AG04450 (cell line): ENCODE measurements around the gene CAGE1. TPM values are rescaled to one million over a fixed set of nuclear protein-coding genes. Genes with fewer than 3 reads are reported as not detected.

ENCODE experiments used
- CTCF ChIA-PET: fragments of 300-600, 350-600 bp; formaldehyde crosslinking; extraction: SDS; loops from one replicate; lab custom pipeline; 2022; ENCODE audit warnings: antibody characterized with exemption, inconsistent platforms; lab: Charles Lee
- POLR2A ChIA-PET: fragments of 350-600 bp; formaldehyde crosslinking; extraction: SDS; loops from one replicate; lab custom pipeline; 2021; ENCODE audit warnings: antibody characterized with exemption, inconsistent platforms; lab: Yijun Ruan, JAX
- DNase-seq: peaks from one replicate; pipeline ENCODE4 v3.0.0-alpha.2; 2011; ENCODE audit warnings: low read depth, low spot score
- H3K27ac ChIP-seq: one replicate; pipeline ENCODE4 v1.5.1; 2012; ENCODE audit warnings: low read depth, low read length, control low read depth
- H3K27me3 ChIP-seq: one replicate; pipeline ENCODE4 v1.6.0; 2012; ENCODE audit warnings: low read length; ENCODE audit not compliant: control insufficient read depth, insufficient read depth
- H3K4me3 ChIP-seq: 2 replicates; pipeline ENCODE4 v1.5.1; 2011; ENCODE audit warnings: mild to moderate bottlenecking, low read depth, low read length, control low read depth
- H3K9me3 ChIP-seq: 2 replicates; pipeline ENCODE4 v1.5.1; 2012; ENCODE audit warnings: low read length; ENCODE audit not compliant: control insufficient read depth, insufficient read depth
- polyA minus RNA-seq: library from RNA; depleted of rRNA, polyadenylated mRNA; stranded (reverse); fragments of >200 nt; gene quantifications from 2 replicates; pipeline ENCODE4 v1.2.3, GENCODE V29; 2011; rRNA and poly(A)+ RNA removed
- polyA plus RNA-seq: library from polyadenylated mRNA; depleted of rRNA; stranded (reverse); fragments of >200 nt; gene quantifications from 2 replicates; pipeline ENCODE4 v1.2.3, GENCODE V29; 2011; rRNA removed
- TF ChIP-seq, protein P1 (sequence below): IDR thresholded peaks from 2 replicates; pipeline ENCODE4 v1.5.1; 2011; ENCODE audit warnings: low read depth, low read length, control low read depth, inconsistent platforms

CAGE1 gene
- polyA plus RNA-seq (not detected in 2 replicates), polyA minus RNA-seq (not detected in 2 replicates)

DNA sequence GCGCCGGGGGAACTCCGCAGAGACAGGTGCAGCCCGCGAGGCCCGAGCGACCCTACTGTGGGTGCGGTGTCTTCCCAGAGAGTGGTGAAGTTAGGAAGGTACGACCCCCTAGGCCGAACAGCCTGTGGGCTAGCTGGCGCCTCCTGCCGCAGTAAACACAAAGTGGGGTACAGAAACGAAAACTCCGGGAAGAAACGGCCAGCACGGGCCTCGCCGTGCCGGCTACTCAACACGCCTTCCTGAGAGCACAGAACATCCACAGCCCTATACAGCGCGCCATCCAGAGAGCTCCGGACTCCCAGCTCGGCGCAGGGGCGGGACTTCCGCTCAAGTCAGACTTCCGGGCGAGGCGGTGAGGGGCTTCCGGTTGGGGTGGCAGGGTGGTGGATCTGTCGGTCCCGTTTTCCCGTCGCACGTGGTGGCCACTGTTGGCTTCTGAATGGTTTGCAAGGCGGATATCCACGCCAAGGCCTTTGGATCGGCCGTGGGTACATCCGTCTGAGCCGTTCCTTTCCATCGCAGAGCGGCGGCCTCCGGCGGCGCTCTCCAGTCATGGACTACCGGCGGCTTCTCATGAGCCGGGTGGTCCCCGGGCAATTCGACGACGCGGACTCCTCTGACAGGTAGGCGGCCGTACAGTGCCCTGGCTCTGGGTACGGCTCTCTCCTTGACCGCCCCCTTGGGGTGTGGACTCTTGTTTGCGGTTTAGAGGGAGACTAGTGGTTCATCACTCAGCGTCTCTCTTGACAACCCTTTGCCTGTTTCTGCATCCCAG, at the start of gene CAGE1, which contains the start of gene RIOK1:
CAGE1 (minus strand) TSS at position 292 of the 775 bp plus-strand sequence. CDS start 2,569 bp downstream, outside the sequence.
RIOK1 (plus strand) TSS at position 358 of the 775 bp plus-strand sequence; CDS start at position 553, 195 bp downstream.
- peak within 1 kb of the TSS; percentile 92 for H3K4me3 ChIP-seq
- no peaks in the 10 kb centered on the region; the same call in 1 of the 2 replicates for H3K9me3 ChIP-seq
- ChIA-PET CTCF (interaction anchor here (1.0 to 1.4 kb wide), 3 partner anchors 11 to 146 kb away, joined by 5 to 7 read pairs (median 6); no protein-coding TSS in a partner anchor), POLR2A (interaction anchor here (0.6 to 1.2 kb wide), 7 partner anchors 63 to 227 kb away, joined by 3 to 9 read pairs (median 3); partner anchors contain the start of gene SNRNP48)
- TF ChIP-seq, protein P1, sequence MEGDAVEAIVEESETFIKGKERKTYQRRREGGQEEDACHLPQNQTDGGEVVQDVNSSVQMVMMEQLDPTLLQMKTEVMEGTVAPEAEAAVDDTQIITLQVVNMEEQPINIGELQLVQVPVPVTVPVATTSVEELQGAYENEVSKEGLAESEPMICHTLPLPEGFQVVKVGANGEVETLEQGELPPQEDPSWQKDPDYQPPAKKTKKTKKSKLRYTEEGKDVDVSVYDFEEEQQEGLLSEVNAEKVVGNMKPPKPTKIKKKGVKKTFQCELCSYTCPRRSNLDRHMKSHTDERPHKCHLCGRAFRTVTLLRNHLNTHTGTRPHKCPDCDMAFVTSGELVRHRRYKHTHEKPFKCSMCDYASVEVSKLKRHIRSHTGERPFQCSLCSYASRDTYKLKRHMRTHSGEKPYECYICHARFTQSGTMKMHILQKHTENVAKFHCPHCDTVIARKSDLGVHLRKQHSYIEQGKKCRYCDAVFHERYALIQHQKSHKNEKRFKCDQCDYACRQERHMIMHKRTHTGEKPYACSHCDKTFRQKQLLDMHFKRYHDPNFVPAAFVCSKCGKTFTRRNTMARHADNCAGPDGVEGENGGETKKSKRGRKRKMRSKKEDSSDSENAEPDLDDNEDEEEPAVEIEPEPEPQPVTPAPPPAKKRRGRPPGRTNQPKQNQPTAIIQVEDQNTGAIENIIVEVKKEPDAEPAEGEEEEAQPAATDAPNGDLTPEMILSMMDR: peak; percentile 12; the same call in 1 of the 2 replicates
- H3K27me3 ChIP-seq: no peaks in the 10 kb centered on the region
- DNase-seq: peak; percentile 80
- H3K27ac ChIP-seq: peak within 1 kb of the TSS; percentile 94

DNA sequence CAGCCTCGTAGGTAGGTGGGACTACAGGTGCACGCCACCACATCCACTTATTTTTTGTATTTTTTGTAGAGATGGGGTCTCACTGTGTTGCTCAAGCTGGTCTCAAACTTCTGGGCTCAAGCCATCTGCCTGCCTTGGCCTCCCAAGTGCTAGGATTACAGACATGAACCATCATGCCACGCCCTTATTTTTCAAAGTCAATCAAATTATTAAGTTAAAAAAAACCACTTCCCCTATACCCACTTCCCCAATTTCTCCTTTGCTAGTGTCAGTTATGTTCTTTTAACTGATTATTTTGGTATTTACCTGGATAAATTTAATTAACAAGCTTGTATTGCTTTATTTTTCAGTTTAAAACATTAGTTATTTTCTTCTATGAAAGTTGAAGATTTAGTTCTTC, 49.7 kb upstream of the CAGE1 start:
- POLR2A ChIA-PET: no interaction called here
- peaks cover 8% of the 10 kb centered on the region; the same call in 1 of the 2 replicates for H3K9me3 ChIP-seq
- CTCF ChIA-PET: no interaction called here
- H3K27ac ChIP-seq: no peak overlapping the region
- H3K4me3 ChIP-seq: no peak overlapping the region
- TF ChIP-seq, protein P1: no peak
- H3K27me3 ChIP-seq: no peaks in the 10 kb centered on the region
- DNase-seq: no peak

DNA sequence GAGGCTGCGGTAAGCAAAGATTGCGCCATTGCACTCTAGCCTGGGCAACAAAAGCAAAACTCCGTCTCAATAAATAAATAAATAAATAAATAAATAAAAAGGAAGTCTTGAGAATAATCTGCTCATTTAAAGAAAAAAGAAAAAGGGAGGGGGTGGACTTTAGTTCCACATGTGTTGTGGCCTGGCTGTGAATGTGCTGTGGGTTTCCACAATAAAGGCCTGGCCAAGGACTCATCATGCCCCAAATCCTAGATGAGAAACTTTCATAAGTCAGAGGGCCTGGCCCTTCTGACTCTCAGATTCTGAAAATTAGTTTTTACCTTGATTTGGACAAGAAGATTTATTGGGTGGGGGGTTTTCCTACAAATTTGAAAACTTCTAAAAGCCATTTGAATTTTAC, 48.5 kb upstream of the CAGE1 start:
- no peak for DNase-seq
- TF ChIP-seq, protein P1: no peak
- Histone ChIP-seq H3K4me3 (no peak overlapping the region), H3K27ac (no peak overlapping the region), H3K9me3 (peaks cover 8% of the 10 kb centered on the region; the same call in 1 of the 2 replicates), H3K27me3 (no peaks in the 10 kb centered on the region)
- CTCF ChIA-PET: interaction anchor here (0.5 kb wide), 1 partner anchor 36 kb away, joined by 3 read pairs; no protein-coding TSS in a partner anchor
- POLR2A ChIA-PET: no interaction called here

DNA sequence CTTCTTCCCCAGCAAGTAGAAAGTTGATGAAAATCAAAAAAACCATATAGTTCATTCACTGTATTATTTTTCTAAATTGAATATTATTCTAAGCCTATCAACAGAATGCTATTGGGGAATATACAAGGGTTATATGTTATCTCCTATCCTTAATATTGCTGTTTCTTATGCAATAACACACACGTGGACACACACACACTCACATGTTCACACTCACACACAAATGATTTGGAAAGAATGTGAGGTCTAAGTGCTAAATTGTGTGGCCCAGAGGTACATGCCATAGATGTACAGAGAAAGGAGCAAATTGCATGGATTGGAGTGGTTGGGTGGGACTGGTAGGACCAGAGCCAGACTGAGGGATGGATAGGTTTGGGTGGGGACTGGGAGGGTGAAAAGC, 45.1 kb upstream of the CAGE1 start:
- DNase-seq: no peak
- TF ChIP-seq, protein P1: no peak
- Histone ChIP-seq H3K4me3 (no peak overlapping the region), H3K9me3 (no peaks in the 10 kb centered on the region), H3K27me3 (no peaks in the 10 kb centered on the region), H3K27ac (no peak overlapping the region)
- POLR2A ChIA-PET: no interaction called here
- CTCF ChIA-PET: no interaction called here
